GM12878 (cell line): ENCODE measurements around the gene CD69. TPM values are rescaled to one million over a fixed set of nuclear protein-coding genes. Genes with fewer than 3 reads are reported as not detected.

Experiments used
- ASH2L ChIP-seq: fragments of 300-600, 200-600 bp; sonication (generic); IDR thresholded peaks from 2 replicates; pipeline ENCODE4 v1.6.1; 2017; ENCODE audit warnings: low read depth, mild to moderate bottlenecking, borderline replicate concordance
- CBFB ChIP-seq: IDR thresholded peaks from 2 replicates; pipeline ENCODE4 v1.6.1; 2016; ENCODE audit warnings: antibody characterized with exemption, low read depth
- CHD1 ChIP-seq: IDR thresholded peaks from 2 replicates; pipeline ENCODE4 v1.6.1; 2012; ENCODE audit warnings: low read depth, low read length, improper control_type of control experiment
- CHD4 ChIP-seq: fragments of 200-600 bp; sonication (generic); IDR thresholded peaks from 2 replicates; pipeline ENCODE4 v1.6.1; 2016; ENCODE audit warnings: mild to moderate bottlenecking
- CREB1 ChIP-seq: IDR thresholded peaks from 2 replicates; pipeline ENCODE4 v1.6.1; 2012; ENCODE audit warnings: low read depth, mild to moderate bottlenecking, inconsistent platforms
- DPF2 ChIP-seq: fragments of 450-650 bp; IDR thresholded peaks from 2 replicates; pipeline ENCODE4 v1.6.1; 2017; ENCODE audit warnings: mild to moderate bottlenecking
- EED ChIP-seq: sonication (generic); IDR thresholded peaks from 2 replicates; pipeline ENCODE4 v1.6.1; 2016; ENCODE audit warnings: antibody characterized with exemption, low read depth
- GABPA ChIP-seq: IDR thresholded peaks from 2 replicates; pipeline ENCODE4 v1.6.1; 2014; ENCODE audit warnings: antibody characterized with exemption, low read depth, mild to moderate bottlenecking, inconsistent platforms
- JUNB ChIP-seq: IDR thresholded peaks from 2 replicates; pipeline ENCODE4 v1.6.1; 2016; ENCODE audit warnings: antibody characterized with exemption, mild to moderate bottlenecking
- MEF2B ChIP-seq: fragments of 450-650 bp; IDR thresholded peaks from 2 replicates; pipeline ENCODE4 v1.6.1; 2018; ENCODE audit warnings: mild to moderate bottlenecking, moderate library complexity; ENCODE audit not compliant: partially characterized antibody, poor library complexity, severe bottlenecking
- NFYB ChIP-seq: IDR thresholded peaks from 2 replicates; pipeline ENCODE4 v1.6.1; 2011; ENCODE audit warnings: low read depth, mild to moderate bottlenecking, low read length, improper control_type of control experiment, moderate library complexity; ENCODE audit not compliant: insufficient read depth
- POU2F2 ChIP-seq: IDR thresholded peaks from 3 replicates; pipeline ENCODE4 v1.6.1; 2011; ENCODE audit warnings: low read depth, mild to moderate bottlenecking, low read length, borderline replicate concordance
- RAD21 ChIP-seq: IDR thresholded peaks from 2 replicates; pipeline ENCODE4 v1.6.1; 2011; ENCODE audit warnings: mild to moderate bottlenecking, low read depth, low read length, moderate library complexity; ENCODE audit not compliant: insufficient read depth
- RCOR1 ChIP-seq: conservative IDR thresholded peaks from 2 replicates; pipeline ENCODE4 v1.6.1; 2012; ENCODE audit warnings: low read depth, low read length, improper control_type of control experiment
- SMARCA5 ChIP-seq: fragments of 450-650 bp; IDR thresholded peaks from 2 replicates; pipeline ENCODE4 v1.6.1; 2017; ENCODE audit warnings: mild to moderate bottlenecking
- SP1 ChIP-seq: IDR thresholded peaks from one replicate; pipeline ENCODE4 v1.6.1; 2011; ENCODE audit warnings: low read depth, low read length
- SPI1 ChIP-seq: IDR thresholded peaks from 2 replicates; pipeline ENCODE4 v1.6.1; 2011; ENCODE audit warnings: low read depth, mild to moderate bottlenecking, low read length, moderate library complexity, borderline replicate concordance; ENCODE audit not compliant: insufficient read depth
- SREBF2 ChIP-seq: IDR thresholded peaks from 2 replicates; pipeline ENCODE4 v1.6.1; 2012; ENCODE audit warnings: mild to moderate bottlenecking, low read length
- TAF1 ChIP-seq: IDR thresholded peaks from 2 replicates; pipeline ENCODE4 v1.6.1; 2011; ENCODE audit warnings: mild to moderate bottlenecking, low read depth, low read length, borderline replicate concordance
- USF2 ChIP-seq: IDR thresholded peaks from 2 replicates; pipeline ENCODE4 v1.6.1; 2011; ENCODE audit warnings: low read depth, low read length, improper control_type of control experiment, borderline replicate concordance
- WRNIP1 ChIP-seq: IDR thresholded peaks from 2 replicates; pipeline ENCODE4 v1.6.1; 2011; ENCODE audit warnings: low read depth, low read length, improper control_type of control experiment, borderline replicate concordance
- YBX1 ChIP-seq: fragments of 450-650 bp; IDR thresholded peaks from 2 replicates; pipeline ENCODE4 v1.6.1; 2016; ENCODE audit warnings: antibody characterized with exemption
- ZNF217 ChIP-seq: fragments of 450-650 bp; IDR thresholded peaks from 2 replicates; pipeline ENCODE4 v1.6.1; 2017; ENCODE audit warnings: antibody characterized with exemption, mild to moderate bottlenecking
- ZNF384 ChIP-seq: IDR thresholded peaks from 2 replicates; pipeline ENCODE4 v1.6.1; 2012; ENCODE audit warnings: low read depth, mild to moderate bottlenecking, low read length, improper control_type of control experiment, borderline replicate concordance
- polyA plus RNA-seq, 11 experiments: library from polyadenylated mRNA; depleted of rRNA in 4 of 11; unstranded in 6 of 11; stranded (reverse) in 5 of 11; fragments of >200 nt; fragmentation: Nextera tagmentation in 4 of 11; fragmentation: Illumina TruSeq in 1 of 11; extraction: Ambion mirVana in 4 of 11; extraction: Trizol in 1 of 11; gene quantifications; 1 replicate in 1 of 11; 2 replicates in 10 of 11; pipeline versions ENCODE4 v1.2.1 to v1.2.3, GENCODE V29; 2011 to 2016; ENCODE audit warnings: inconsistent platforms in 2 of 11, missing spikeins in 2 of 11, low read depth in 1 of 11
- total RNA-seq, 4 experiments: library from RNA; depleted of rRNA in 3 of 4; stranded (reverse); fragments of >200 nt in 3 of 4; fragmentation: Illumina TruSeq in 1 of 4; extraction: Trizol in 1 of 4; gene quantifications; 2 replicates each; pipeline versions ENCODE4 v1.2.1 to v1.2.3, GENCODE V29; 2013 to 2021
- TF ChIP-seq, protein P1 (sequence below): IDR thresholded peaks from 2 replicates; pipeline ENCODE4 v1.6.1; 2012; ENCODE audit warnings: mild to moderate bottlenecking, low read depth, low read length
- TF ChIP-seq, protein P2 (sequence below): fragments of 450-650 bp; IDR thresholded peaks from 2 replicates; pipeline ENCODE4 v1.6.1; 2016; ENCODE audit warnings: mild to moderate bottlenecking
- TF ChIP-seq, protein P3 (sequence below): fragments of 450-650 bp; conservative IDR thresholded peaks from 2 replicates; pipeline ENCODE4 v1.6.1; 2017; ENCODE audit warnings: mild to moderate bottlenecking, moderate library complexity

The CD69 gene
- total and polyA plus RNA-seq, 10 of the 15 experiments (the other 5 are each of a cell fraction or from before 2014, with no cell fraction given), result 7.3 to 156 (median 15.0) TPM

- TF ChIP-seq, protein P1, sequence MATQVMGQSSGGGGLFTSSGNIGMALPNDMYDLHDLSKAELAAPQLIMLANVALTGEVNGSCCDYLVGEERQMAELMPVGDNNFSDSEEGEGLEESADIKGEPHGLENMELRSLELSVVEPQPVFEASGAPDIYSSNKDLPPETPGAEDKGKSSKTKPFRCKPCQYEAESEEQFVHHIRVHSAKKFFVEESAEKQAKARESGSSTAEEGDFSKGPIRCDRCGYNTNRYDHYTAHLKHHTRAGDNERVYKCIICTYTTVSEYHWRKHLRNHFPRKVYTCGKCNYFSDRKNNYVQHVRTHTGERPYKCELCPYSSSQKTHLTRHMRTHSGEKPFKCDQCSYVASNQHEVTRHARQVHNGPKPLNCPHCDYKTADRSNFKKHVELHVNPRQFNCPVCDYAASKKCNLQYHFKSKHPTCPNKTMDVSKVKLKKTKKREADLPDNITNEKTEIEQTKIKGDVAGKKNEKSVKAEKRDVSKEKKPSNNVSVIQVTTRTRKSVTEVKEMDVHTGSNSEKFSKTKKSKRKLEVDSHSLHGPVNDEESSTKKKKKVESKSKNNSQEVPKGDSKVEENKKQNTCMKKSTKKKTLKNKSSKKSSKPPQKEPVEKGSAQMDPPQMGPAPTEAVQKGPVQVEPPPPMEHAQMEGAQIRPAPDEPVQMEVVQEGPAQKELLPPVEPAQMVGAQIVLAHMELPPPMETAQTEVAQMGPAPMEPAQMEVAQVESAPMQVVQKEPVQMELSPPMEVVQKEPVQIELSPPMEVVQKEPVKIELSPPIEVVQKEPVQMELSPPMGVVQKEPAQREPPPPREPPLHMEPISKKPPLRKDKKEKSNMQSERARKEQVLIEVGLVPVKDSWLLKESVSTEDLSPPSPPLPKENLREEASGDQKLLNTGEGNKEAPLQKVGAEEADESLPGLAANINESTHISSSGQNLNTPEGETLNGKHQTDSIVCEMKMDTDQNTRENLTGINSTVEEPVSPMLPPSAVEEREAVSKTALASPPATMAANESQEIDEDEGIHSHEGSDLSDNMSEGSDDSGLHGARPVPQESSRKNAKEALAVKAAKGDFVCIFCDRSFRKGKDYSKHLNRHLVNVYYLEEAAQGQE, result no peak
- TF ChIP-seq MEF2B (no peak), YBX1 (no peak), SP1 (no peak), EED (no peak), GABPA (no peak), JUNB (no peak), ZNF217 (no peak), ASH2L (no peak), NFYB (no peak), POU2F2 (no peak), WRNIP1 (no peak), TAF1 (peak; percentile 42; the same call in 1 of the 2 replicates), CHD1 (no peak), DPF2 (no peak), SREBF2 (no peak), RAD21 (0 out of 2 replicates have a peak, but pooled peaks have one; percentile 12), USF2 (no peak), CREB1 (0 out of 2 replicates have a peak, but pooled peaks have one; percentile 11), SPI1 (peak; percentile 56; the same call in 1 of the 2 replicates), RCOR1 (no peak), CHD4 (no peak), SMARCA5 (no peak), CBFB (no peak), ZNF384 (no peak)
- TF ChIP-seq, protein P2, sequence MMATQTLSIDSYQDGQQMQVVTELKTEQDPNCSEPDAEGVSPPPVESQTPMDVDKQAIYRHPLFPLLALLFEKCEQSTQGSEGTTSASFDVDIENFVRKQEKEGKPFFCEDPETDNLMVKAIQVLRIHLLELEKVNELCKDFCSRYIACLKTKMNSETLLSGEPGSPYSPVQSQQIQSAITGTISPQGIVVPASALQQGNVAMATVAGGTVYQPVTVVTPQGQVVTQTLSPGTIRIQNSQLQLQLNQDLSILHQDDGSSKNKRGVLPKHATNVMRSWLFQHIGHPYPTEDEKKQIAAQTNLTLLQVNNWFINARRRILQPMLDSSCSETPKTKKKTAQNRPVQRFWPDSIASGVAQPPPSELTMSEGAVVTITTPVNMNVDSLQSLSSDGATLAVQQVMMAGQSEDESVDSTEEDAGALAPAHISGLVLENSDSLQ, result 0 out of 2 replicates have a peak, but pooled peaks have one; percentile 3
- TF ChIP-seq, protein P3, sequence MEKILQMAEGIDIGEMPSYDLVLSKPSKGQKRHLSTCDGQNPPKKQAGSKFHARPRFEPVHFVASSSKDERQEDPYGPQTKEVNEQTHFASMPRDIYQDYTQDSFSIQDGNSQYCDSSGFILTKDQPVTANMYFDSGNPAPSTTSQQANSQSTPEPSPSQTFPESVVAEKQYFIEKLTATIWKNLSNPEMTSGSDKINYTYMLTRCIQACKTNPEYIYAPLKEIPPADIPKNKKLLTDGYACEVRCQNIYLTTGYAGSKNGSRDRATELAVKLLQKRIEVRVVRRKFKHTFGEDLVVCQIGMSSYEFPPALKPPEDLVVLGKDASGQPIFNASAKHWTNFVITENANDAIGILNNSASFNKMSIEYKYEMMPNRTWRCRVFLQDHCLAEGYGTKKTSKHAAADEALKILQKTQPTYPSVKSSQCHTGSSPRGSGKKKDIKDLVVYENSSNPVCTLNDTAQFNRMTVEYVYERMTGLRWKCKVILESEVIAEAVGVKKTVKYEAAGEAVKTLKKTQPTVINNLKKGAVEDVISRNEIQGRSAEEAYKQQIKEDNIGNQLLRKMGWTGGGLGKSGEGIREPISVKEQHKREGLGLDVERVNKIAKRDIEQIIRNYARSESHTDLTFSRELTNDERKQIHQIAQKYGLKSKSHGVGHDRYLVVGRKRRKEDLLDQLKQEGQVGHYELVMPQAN, result no peak
These were observed 28.9 kb downstream of the CD69 start (continued) for GRCh38 chr12:9731797-9732196.
